DND-41 (cell line): ENCODE measurements around the gene MB.

Source experiments
- ATAC-seq: fragments of 200-7000 bp; cut with Tn5 transposase; 3 replicates; pipeline ENCODE4 v1.9.1; 2021; ENCODE audit warnings: low read depth; ENCODE audit not compliant: insufficient read depth
- DNase-seq: peaks from one replicate; pipeline ENCODE4 v3.0.0-alpha.2; 2020
- H2AFZ ChIP-seq: 2 replicates; pipeline ENCODE4 v1.6.0; 2012; ENCODE audit warnings: low read depth, low read length
- H3K27ac ChIP-seq: 2 replicates; pipeline ENCODE4 v1.5.1; 2012; ENCODE audit warnings: low read length, inconsistent platforms
- H3K27me3 ChIP-seq: fragments of 200-600 bp; sonication (generic); 2 replicates; pipeline ENCODE4 v1.6.0; 2012; ENCODE audit warnings: low read length, mild to moderate bottlenecking, inconsistent platforms; ENCODE audit not compliant: insufficient read depth, poor library complexity
- H3K36me3 ChIP-seq: 2 replicates; pipeline ENCODE4 v1.5.1; 2012; ENCODE audit warnings: low read length, inconsistent platforms; ENCODE audit not compliant: insufficient read depth
- H3K4me1 ChIP-seq: 2 replicates; pipeline ENCODE4 v1.5.1; 2012; ENCODE audit warnings: mild to moderate bottlenecking, low read length; ENCODE audit not compliant: insufficient read depth
- H3K4me2 ChIP-seq: 2 replicates; pipeline ENCODE4 v1.6.0; 2012; ENCODE audit warnings: mild to moderate bottlenecking, moderate library complexity, low read length, inconsistent platforms; ENCODE audit not compliant: insufficient read depth
- H3K4me3 ChIP-seq, 2 experiments: fragments of 200-600 bp in 1 of 2; shearing (Covaris generic) in 1 of 2; 2 replicates each; pipeline ENCODE4 v1.5.1; 2012 to 2016; ENCODE audit warnings: inconsistent platforms in 2 of 2, low read length in 2 of 2, mild to moderate bottlenecking in 2 of 2, low read depth in 1 of 2, moderate library complexity in 1 of 2
- H3K79me2 ChIP-seq: 2 replicates; pipeline ENCODE4 v1.6.0; 2012; ENCODE audit warnings: low read length, inconsistent platforms; ENCODE audit not compliant: insufficient read depth
- H3K9ac ChIP-seq: 2 replicates; pipeline ENCODE4 v1.6.0; 2012; ENCODE audit warnings: low read depth, mild to moderate bottlenecking, inconsistent platforms, low read length, moderate library complexity
- H3K9me3 ChIP-seq: 2 replicates; pipeline ENCODE4 v1.5.1; 2012; ENCODE audit warnings: low read length, moderate library complexity, mild to moderate bottlenecking, inconsistent platforms; ENCODE audit not compliant: insufficient read depth, severe bottlenecking
- H4K20me1 ChIP-seq: 2 replicates; pipeline ENCODE4 v1.6.0; 2012; ENCODE audit warnings: low read length; ENCODE audit not compliant: insufficient read depth
- EZH2 ChIP-seq: IDR thresholded peaks from 3 replicates; pipeline ENCODE4 v1.6.1; 2012; ENCODE audit warnings: borderline replicate concordance, low read depth, mild to moderate bottlenecking, moderate library complexity, low read length, inconsistent platforms; ENCODE audit not compliant: severe bottlenecking
- TF ChIP-seq, protein P1 (sequence below): IDR thresholded peaks from 2 replicates; pipeline ENCODE4 v1.5.1; 2012; ENCODE audit warnings: borderline replicate concordance, low read length, moderate library complexity, mild to moderate bottlenecking; ENCODE audit not compliant: poor library complexity, severe bottlenecking; ENCODE audit errors: extremely low read depth

MB gene

DNA sequence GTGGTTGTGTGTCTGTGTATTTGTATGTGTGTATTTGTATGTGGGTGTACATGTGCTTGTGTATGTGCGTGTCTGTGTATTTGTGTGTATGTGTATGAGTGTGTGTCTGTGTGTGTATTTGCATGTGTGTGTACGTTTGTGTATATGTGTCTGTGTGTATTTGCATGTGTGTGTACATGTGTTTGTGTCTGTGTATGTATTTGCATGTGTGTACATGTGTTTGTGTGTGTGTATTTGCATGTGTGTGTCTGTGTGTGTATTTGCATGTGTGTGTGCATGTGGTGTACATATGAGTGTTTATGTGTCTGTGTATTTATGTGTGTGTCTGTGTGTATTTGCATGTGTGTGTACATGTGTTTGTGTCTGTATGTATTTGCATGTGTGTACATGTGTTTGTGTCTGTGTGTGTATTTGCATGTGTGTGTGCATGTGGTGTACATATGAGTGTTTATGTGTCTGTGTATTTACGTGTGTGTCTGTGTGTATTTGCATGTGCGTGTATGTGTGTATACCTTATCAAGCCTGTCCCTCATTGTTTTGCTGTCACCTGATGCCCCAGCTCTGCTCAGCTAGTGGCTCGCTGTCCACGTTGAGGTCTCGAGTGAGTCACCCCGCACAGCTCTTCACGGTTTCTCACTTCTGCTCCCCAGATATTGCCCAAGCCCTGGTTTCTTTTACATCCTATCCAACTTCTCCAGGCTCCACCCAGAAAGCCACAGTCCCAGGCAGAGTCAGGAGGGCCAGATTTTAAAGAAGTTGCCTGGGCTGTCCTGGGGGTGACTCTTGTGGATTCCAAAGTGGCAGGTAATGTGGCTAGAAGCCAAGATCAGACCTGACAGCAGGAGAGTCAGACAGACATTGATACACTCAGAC, 15.2 kb downstream of the MB start:
- ATAC-seq (peak; percentile 42; the same call in 1 of the 3 replicates), DNase-seq (no peak)
- Histone ChIP-seq H3K9ac (no peak overlapping the region), H3K27ac (no peak overlapping the region), H3K9me3 (no peaks in the 10 kb centered on the region), H3K4me3 (no peak overlapping the region), H2AFZ (no peak overlapping the region), H3K36me3 (no peaks in the 10 kb centered on the region), H3K4me2 (no peak overlapping the region), H3K27me3 (no peaks in the 10 kb centered on the region), H4K20me1 (no peaks in the 10 kb centered on the region), H3K79me2 (no peaks in the 10 kb centered on the region), H3K4me1 (no peaks in the 10 kb centered on the region)
- TF ChIP-seq, protein P1, sequence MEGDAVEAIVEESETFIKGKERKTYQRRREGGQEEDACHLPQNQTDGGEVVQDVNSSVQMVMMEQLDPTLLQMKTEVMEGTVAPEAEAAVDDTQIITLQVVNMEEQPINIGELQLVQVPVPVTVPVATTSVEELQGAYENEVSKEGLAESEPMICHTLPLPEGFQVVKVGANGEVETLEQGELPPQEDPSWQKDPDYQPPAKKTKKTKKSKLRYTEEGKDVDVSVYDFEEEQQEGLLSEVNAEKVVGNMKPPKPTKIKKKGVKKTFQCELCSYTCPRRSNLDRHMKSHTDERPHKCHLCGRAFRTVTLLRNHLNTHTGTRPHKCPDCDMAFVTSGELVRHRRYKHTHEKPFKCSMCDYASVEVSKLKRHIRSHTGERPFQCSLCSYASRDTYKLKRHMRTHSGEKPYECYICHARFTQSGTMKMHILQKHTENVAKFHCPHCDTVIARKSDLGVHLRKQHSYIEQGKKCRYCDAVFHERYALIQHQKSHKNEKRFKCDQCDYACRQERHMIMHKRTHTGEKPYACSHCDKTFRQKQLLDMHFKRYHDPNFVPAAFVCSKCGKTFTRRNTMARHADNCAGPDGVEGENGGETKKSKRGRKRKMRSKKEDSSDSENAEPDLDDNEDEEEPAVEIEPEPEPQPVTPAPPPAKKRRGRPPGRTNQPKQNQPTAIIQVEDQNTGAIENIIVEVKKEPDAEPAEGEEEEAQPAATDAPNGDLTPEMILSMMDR = no peak
- no peak for TF ChIP-seq EZH2

- Histone ChIP-seq H3K36me3 (no peaks in the 10 kb centered on the region), H3K27ac (no peak overlapping the region), H2AFZ (no peak overlapping the region), H3K79me2 (no peaks in the 10 kb centered on the region), H3K4me2 (no peak overlapping the region), H3K4me3 (no peak overlapping the region), H3K4me1 (no peaks in the 10 kb centered on the region), H3K9me3 (no peaks in the 10 kb centered on the region), H3K9ac (no peak overlapping the region), H3K27me3 (no peaks in the 10 kb centered on the region), H4K20me1 (no peaks in the 10 kb centered on the region)
- ATAC-seq = no peak
- no peak for DNase-seq
- TF ChIP-seq EZH2 = no peak
- TF ChIP-seq, protein P1 = no peak
These were observed 16.0 kb downstream of the MB start for GRCh38 chr22:35601013-35601580.

DNA sequence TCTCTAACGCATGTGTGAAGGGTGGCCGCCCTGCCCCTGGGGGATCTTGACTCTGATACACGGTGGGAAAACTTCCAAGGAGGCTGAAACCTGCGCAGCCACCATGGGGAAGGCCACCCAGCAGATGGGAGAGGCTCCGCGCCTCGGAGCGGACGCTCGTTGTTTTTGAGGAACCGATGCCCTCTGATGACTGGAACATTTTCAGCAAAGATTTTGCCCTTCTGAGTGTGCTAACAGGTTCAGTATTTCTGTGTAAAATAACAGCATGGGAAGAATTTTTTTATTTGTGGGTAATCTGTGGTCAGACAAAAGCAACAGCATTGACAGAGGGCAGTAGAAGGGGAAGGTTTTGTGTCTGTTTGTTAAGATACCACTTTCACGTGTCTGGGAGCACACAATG, 16.7 kb downstream of the MB start:
- ATAC-seq = no peak
- no peak overlapping the region for H3K27ac ChIP-seq
- DNase-seq = no peak
- no peaks in the 10 kb centered on the region for H3K79me2 ChIP-seq
- no peak overlapping the region for H2AFZ ChIP-seq
- H3K4me2 ChIP-seq = no peak overlapping the region
- H3K27me3 ChIP-seq = no peaks in the 10 kb centered on the region
- TF ChIP-seq EZH2 = no peak
- TF ChIP-seq, protein P1 = no peak
- no peak overlapping the region for H3K4me3 ChIP-seq
- H3K9me3 ChIP-seq = no peaks in the 10 kb centered on the region
- H3K36me3 ChIP-seq = no peaks in the 10 kb centered on the region
- H3K4me1 ChIP-seq = no peaks in the 10 kb centered on the region
- no peaks in the 10 kb centered on the region for H4K20me1 ChIP-seq
- no peak overlapping the region for H3K9ac ChIP-seq
